DMS 273 (cell line): Measurements from ENCODE around the gene CFHR3.
A peak's percentile ranks its signal among the peaks of the same experiment; 100 is the strongest.
"Not testable (repeated sequence)": the region's sequence is repeated elsewhere in the genome, so short reads cannot be mapped to it uniquely, and the experiment has no call there.

Experiments
- DNase-seq: peaks from one replicate; lab custom pipeline; 2025; ENCODE audit not compliant: unreplicated experiment; lab: John Stamatoyannopoulos, UW

The CFHR3 gene

DNA sequence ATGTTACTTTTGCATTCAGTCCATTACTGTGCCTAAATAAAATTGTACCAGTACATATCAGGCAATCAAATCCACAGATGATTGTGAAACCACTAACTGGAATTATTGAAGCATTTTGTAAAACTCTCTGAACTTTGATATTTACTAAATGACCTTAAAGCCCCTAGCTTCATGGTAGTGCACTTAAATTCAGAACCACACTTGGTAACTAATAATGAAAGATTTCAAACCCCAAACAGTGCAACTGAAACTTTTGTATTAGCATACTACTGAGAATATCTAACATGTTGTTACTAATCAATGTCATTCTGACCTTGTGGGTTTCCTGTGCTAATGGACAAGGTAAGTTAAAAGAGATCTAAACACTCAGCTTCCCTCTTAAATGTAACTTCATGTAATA is at the start of gene CFHR3:
Gene CFHR3 (plus strand): TSS at position 238 of the 400 bp plus-strand sequence. CDS start 47 bp downstream, at position 285.
- DNase-seq: no peak

GRCh38 chr1:196732526-196732925 is 42.1 kb upstream of the CFHR3 start:
- DNase-seq: peak; percentile 9

DNA sequence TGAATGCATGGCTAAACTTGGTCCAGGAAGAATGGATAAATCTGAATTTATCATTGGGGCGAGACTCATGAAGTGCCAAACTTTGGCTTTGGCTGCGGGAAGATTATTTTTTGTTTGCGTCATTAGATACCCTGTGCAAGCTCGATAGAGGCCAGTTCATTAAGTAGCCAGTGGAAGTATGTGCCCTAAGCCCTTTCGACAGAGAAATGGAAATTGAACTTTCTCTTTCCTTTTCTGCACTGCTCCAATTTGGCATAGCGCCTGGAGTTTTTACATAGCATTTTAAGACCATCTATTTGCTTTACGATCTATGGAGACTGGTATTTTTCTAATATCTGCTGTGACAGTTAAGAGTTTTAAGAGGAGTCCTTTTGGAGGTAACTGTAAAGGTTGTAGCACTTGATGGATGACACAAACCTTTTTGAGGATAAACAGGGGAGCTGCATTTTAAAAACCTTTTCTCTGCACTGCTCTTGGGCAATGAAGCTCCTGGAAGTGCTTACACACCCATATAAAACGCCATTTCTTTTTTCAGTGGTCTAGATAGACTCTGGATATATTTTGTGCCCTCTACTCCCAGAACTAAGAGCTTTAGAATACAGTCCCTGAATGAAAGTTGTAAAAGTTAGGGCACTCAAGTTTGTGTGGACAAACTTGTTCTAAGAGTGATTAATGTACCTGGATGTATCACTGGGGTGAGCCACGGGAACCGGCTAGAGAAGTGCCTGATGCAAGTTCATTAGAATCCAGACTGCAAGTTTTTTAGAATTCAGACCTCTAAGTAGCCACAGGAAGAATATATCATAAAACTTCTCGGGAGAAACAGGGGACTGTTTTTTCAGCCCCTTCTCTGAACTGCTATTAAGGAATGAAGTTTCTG is 41.3 kb upstream of the CFHR3 start:
- no peak for DNase-seq

DNA sequence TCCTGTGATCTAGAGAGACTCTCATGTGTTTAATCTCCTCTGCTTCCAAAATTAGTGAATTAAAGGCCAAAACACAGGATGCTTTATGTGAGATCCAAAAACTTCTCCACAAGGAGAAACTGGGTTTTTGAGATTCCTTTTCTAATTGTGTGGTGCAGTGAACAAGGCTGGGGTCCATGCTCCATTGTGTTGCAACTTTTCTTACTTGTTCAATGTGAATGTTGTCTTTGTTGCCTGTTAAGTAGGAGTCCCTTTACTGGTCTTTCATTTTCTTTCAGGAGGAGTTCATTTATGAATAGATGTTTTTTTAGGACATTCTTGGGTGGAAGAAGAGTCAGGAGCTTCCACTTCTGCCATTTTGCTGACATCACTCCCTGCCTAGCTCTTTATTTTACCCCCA is 40.6 kb upstream of the CFHR3 start:
- no peak for DNase-seq

DNA sequence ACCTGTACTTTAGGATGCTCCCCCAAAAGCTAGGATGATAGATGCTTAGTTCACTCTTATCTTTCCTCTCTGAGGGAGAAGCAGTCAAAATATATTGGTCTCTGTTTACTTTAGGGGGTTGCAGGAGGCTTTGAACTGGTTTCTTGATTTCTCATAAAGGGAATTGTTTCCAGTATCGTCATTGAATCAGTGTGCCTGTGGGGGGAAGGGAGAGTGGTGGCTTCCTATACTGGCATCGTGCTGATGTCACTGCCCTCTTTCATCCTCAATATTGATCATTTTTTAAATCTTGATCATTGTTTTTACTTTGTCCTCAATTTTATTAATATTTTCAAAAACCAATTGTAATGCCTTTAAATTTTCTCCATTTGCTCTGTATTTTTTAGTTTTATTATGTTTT is 40.2 kb upstream of the CFHR3 start:
- no peak for DNase-seq

- DNase-seq: no peak
These were observed 35.9 kb upstream of the CFHR3 start for GRCh38 chr1:196738730-196739129.

DNA sequence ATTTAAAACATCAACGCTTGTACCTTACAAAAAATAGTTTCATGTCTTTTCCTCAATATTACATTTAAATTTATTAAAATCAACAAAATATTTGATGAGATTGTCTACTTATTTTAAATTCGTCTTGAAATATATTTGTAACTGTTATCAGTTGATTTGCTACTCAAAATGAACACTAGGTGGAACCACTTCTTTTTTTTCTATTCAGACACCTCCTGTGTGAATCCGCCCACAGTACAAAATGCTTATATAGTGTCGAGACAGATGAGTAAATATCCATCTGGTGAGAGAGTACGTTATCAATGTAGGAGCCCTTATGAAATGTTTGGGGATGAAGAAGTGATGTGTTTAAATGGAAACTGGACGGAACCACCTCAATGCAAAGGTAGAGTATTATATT is 31.4 kb upstream of the CFHR3 start:
- DNase-seq: peak; percentile 60

DNA sequence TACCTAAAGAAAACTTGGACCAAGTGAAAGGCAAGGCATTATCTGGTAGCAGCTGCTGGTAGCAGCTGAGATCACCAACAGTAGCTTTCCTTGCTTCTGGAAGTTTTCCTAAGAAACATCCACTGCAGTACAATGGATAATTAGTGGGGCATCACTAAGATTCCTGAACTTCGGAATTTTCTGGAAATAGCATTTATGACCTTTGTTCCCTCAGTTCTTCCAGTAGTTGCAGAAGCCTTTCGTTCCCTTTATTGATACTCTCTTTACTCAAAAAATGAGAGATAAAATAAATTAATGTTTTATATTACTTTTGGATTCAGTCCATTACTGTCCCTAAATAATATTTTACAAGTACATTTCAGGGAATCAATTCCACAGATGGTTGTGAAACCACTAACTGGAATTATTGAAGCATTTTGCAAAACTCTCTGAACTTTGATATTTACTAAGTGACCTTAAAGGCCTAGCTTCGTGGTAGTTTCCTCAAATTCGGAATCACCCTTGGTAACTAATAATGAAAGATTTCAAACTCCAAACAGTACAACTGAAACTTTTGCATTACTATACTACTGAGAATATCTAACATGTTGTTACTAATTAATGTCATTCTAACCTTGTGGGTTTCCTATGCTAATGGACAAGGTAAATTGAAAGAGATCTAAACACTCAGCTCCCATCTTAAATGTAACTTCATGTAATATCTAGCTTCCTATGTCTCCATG is 9.5 kb upstream of the CFHR3 start:
- not testable (repeated sequence) for DNase-seq

GRCh38 chr1:196769823-196770222 is 4.8 kb upstream of the CFHR3 start:
- DNase-seq: not testable (repeated sequence)

DNA sequence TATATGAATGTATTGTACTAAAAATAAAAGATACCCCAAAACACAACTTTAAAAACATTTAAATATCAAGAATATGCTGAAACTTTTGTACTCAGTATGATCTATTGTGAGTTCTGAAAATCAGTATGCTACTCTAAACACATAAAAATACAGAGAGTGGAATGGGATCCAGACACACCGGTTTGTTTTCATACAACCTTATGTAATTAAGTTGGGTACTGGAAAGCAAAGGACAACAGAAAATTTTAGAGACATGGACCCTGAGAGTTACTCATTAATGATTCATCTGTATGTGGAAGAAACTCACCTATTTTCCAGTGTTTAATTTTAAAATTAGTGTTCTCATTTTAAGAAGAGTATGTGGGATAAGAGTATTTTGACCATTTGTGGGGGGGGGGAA is 927 bp upstream of the CFHR3 start:
- DNase-seq: no peak

- DNase-seq: no peak
These were observed 465 bp upstream of the CFHR3 start for GRCh38 chr1:196774175-196774574.

- DNase-seq: no peak
These were observed 3.0 kb downstream of the CFHR3 start for GRCh38 chr1:196777603-196778002.

DNA sequence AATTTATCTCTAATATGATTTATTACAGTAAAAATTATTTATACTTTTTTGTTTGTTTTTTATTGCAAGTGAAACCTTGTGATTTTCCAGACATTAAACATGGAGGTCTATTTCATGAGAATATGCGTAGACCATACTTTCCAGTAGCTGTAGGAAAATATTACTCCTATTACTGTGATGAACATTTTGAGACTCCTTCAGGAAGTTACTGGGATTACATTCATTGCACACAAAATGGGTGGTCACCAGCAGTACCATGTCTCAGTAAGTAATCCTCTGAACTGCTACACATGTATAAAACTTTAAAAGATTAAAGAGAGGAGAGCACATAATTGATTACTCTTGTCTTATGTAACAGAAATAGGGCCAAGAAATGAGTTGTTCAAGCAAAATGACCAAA is 4.5 kb downstream of the CFHR3 start:
- peak; percentile 4 for DNase-seq

GRCh38 chr1:196791252-196791651 is 16.6 kb downstream of the CFHR3 start:
- not testable (repeated sequence) for DNase-seq

- not testable (repeated sequence) for DNase-seq
These were observed 19.5 kb downstream of the CFHR3 start for GRCh38 chr1:196794103-196794502.

GRCh38 chr1:196797891-196798290 is 23.3 kb downstream of the CFHR3 start:
- no peak for DNase-seq

- not testable (repeated sequence) for DNase-seq
These were observed 27.3 kb downstream of the CFHR3 start for GRCh38 chr1:196801920-196802319.

DNA sequence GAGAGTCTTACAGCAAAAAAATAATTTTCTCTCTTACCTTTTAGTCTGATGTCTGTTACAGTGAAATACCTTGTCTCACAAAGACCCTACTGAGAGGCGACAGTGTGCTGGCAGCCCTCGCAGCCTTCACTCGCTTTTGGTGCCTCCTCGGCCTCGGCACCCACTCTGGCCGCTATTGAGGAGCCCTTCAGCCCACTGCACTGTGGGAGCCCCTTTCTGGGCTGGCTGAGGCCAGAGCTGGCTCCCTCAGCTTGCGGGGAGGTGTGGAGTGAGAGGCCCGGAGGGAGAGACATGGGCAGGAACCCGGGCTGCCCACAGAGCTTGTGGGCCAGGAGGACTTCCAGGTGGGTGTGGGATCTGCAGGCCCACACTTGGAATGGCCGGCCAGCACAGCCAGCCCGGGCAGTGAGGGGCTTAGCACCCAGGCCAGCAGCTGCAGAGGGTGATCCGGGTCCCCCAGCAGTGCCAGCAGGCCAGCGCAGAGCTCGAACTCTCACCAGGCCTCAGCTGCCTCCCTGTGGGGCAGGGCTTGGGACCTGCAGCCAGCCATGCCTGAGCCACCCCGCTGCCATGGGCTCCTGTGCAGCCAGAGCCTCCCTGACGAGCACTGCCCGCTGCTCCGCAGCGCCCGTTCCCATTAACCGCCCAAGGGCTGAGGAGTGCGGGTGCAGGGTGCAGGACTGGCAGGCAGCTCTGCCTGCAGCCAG is 34.0 kb downstream of the CFHR3 start:
- DNase-seq: no peak

DNA sequence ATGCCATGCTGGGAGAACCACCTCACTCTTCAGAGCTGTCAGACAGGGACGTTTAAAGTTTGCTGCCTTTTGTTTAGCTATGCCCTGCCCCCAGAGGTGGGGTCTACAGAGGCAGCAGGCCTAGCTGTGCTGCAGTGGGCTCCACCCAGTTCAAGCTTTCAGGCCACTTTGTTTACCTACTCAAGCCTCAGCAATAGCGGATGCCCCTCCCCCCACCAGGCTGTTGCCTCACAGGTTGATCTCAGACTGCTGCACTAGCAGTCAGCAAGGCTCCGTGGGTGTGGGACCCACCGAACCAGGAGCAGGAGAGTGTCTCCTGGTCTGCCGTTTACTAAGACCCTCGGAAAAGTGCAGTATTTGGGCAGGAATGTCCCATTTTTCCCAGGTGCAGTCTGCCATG is 42.8 kb downstream of the CFHR3 start:
- not testable (repeated sequence) for DNase-seq

GRCh38 chr1:196819531-196819930 is 44.9 kb downstream of the CFHR3 start, which contains the start of gene CFHR1:
Gene CFHR1 (plus strand): TSS chr1:196819731. CDS start chr1:196819845, 114 bp downstream.
- not testable (repeated sequence) for DNase-seq

DNA sequence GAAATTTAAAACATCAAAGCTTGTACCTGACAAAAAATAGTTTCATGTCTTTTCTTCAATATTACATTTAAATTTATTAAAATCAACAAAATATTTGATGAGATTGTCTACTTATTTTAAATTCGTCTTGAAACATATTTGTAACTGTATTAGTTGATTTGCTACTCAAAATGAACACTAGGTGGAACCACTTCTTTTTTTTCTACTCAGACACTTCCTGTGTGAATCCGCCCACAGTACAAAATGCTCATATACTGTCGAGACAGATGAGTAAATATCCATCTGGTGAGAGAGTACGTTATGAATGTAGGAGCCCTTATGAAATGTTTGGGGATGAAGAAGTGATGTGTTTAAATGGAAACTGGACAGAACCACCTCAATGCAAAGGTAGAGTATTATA is 53.2 kb downstream of the CFHR3 start:
- peak; percentile 22 for DNase-seq
